CD8-positive, alpha-beta memory T cell (primary cell): Measurements from ENCODE around the gene DPP7. TPM values are rescaled to one million over a fixed set of nuclear protein-coding genes. Genes with fewer than 3 reads are reported as not detected.
A peak's percentile ranks its signal among the peaks of the same experiment; 100 is the strongest.

Experiments
- CTCF ChIA-PET: fragments of 350-600 bp; sonication (Branson Sonifier 250); formaldehyde crosslinking; loops from one replicate; lab custom pipeline; 2021; ENCODE audit warnings: antibody characterized with exemption; lab: Charles Lee
- POLR2A ChIA-PET: fragments of 350-600 bp; sonication (Branson Sonifier 250); formaldehyde crosslinking; loops from one replicate; lab custom pipeline; 2021; ENCODE audit warnings: antibody characterized with exemption; lab: Charles Lee
- DNase-seq, 5 donors: peaks; one replicate each; pipeline versions ENCODE4 v3.0.0 to v3.0.0-alpha.2; 2020 to 2022; ENCODE audit warnings: mixed read lengths in 1 of 5
- H3K27ac ChIP-seq: one replicate; pipeline ENCODE4 v1.7.0; 2013; ENCODE audit warnings: low read depth, mild to moderate bottlenecking, low read length, moderate library complexity
- H3K27me3 ChIP-seq: 2 replicates; pipeline ENCODE4 v1.7.0; 2013; ENCODE audit warnings: low read length, mild to moderate bottlenecking; ENCODE audit not compliant: insufficient read depth, poor library complexity, severe bottlenecking
- H3K36me3 ChIP-seq: 2 replicates; pipeline ENCODE4 v1.7.0; 2013; ENCODE audit warnings: mild to moderate bottlenecking, low read length, moderate library complexity; ENCODE audit not compliant: insufficient read depth
- H3K4me1 ChIP-seq: 2 replicates; pipeline ENCODE4 v1.7.0; 2013; ENCODE audit warnings: mild to moderate bottlenecking, low read length, moderate library complexity; ENCODE audit not compliant: insufficient read depth
- H3K4me3 ChIP-seq: 2 replicates; pipeline ENCODE4 v1.7.0; 2013; ENCODE audit warnings: mild to moderate bottlenecking, low read length
- H3K9me3 ChIP-seq: 2 replicates; pipeline ENCODE4 v1.7.0; 2013; ENCODE audit warnings: mild to moderate bottlenecking, low read length
- H3K27ac Mint-ChIP-seq, 8 donors: one replicate each; pipeline ENCODE4 v1.8.0; 2020 to 2021; ENCODE audit warnings: mixed read lengths in 8 of 8, mild to moderate bottlenecking in 6 of 8, inconsistent platforms in 3 of 8, moderate library complexity in 3 of 8
- H3K27me3 Mint-ChIP-seq, 2 donors: one replicate each; pipeline ENCODE4 v1.8.0; 2020 to 2021; ENCODE audit warnings: mixed read lengths in 2 of 2, mild to moderate bottlenecking in 1 of 2, moderate library complexity in 1 of 2
- H3K36me3 Mint-ChIP-seq, 3 donors: one replicate each; pipeline ENCODE4 v1.8.0; 2020 to 2021; ENCODE audit warnings: mixed read lengths in 3 of 3, inconsistent platforms in 1 of 3, mild to moderate bottlenecking in 1 of 3
- H3K4me1 Mint-ChIP-seq, 3 donors: one replicate each; pipeline ENCODE4 v1.8.0; 2020 to 2021; ENCODE audit warnings: mixed read lengths in 3 of 3, inconsistent platforms in 1 of 3, mild to moderate bottlenecking in 1 of 3
- H3K4me3 Mint-ChIP-seq, 7 donors: one replicate each; pipeline ENCODE4 v1.8.0; 2020 to 2021; ENCODE audit warnings: mixed read lengths in 7 of 7, mild to moderate bottlenecking in 6 of 7, moderate library complexity in 4 of 7, inconsistent platforms in 2 of 7
- H3K9me3 Mint-ChIP-seq, 5 donors: one replicate each; pipeline ENCODE4 v1.8.0; 2020 to 2022; ENCODE audit warnings: mixed read lengths in 5 of 5, mild to moderate bottlenecking in 3 of 5, moderate library complexity in 2 of 5, inconsistent platforms in 1 of 5
- polyA plus RNA-seq: library from polyadenylated mRNA; unstranded; fragments of 300-500 nt; fragmentation: Illumina TruSeq; gene quantifications from one replicate; pipeline ENCODE4 v1.2.3, GENCODE V29; 2021
- total RNA-seq, 2 experiments: library from RNA; stranded (reverse); gene quantifications; one replicate each; pipeline ENCODE4 v1.2.3, GENCODE V29; 2021

DPP7 gene
- total and polyA plus RNA-seq, 3 experiments from 2014 or later = 158 to 308 (median 294) TPM

DNA sequence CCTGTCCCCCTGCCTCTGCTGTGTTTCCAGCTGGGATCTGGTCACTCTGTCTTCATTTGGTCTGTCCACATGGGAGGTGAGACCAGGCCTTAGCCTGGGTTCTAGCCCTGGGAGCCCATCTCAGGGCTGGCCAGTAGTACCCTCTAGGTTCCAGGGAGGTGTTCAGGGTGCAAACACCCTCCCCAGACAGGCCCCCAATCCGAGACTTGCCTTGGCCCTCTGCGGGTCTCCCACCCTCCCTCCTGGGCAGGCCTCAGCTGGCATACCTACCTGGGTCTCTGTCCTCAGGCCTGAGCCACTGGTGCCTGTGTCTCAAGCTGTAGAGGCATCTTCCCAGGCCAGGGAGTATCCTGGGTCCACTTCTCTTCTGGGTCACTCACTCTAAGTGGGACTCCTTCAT, 43.3 kb downstream of the DPP7 start:
- H3K27ac ChIP-seq = peak overlapping the region; percentile 65
- H3K9me3 Mint-ChIP-seq = no peaks in the 10 kb centered on the region
- ChIA-PET POLR2A (interaction anchor here (1.1 to 3.1 kb wide), 3 partner anchors 15 to 170 kb away, joined by 3 to 29 read pairs (median 4); partner anchors contain the start of genes MAN1B1 and TUBB4B), CTCF (interaction anchor here (1.0 to 2.8 kb wide), 8 partner anchors 13 to 156 kb away, joined by 3 to 15 read pairs (median 6); partner anchors contain the start of genes MAN1B1 and RNF224)
- H3K4me1 Mint-ChIP-seq = peaks cover 6 to 19% (median 12%) of the 10 kb centered on the region in 3 donors
- H3K4me1 ChIP-seq = peaks cover 14% of the 10 kb centered on the region
- H3K27me3 Mint-ChIP-seq = peaks cover 3 to 4% of the 10 kb centered on the region in 2 donors
- no peak for DNase-seq
- no peaks in the 10 kb centered on the region for H3K36me3 ChIP-seq
- no peaks in the 10 kb centered on the region for H3K27me3 ChIP-seq
- no peaks in the 10 kb centered on the region for H3K36me3 Mint-ChIP-seq
- H3K4me3 Mint-ChIP-seq = peak overlapping the region; percentile 66 to 88 (median 76)
- H3K4me3 ChIP-seq = peak overlapping the region; percentile 39
- H3K27ac Mint-ChIP-seq = peak overlapping the region in 4 of 8 donors; percentile 28 to 89 (median 75)
- H3K9me3 ChIP-seq = no peaks in the 10 kb centered on the region

DNA sequence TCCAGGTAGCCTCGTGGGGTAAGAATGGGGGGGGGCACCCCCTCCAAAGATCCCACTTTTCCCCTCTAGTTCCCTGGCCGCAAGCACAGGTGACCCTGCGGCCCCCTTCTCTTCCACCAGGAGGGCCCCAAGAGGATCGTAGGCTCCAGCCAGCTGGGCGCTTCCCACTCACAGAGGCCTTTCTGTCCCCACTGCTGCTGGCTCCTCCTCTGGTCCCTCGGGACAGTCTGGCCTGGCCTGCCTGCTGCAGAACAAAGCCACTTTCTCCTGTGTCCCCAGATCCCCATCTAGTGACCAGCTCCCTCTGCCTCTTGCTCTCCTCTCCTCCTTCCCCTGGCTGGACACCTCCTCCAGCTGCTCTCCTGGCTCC, 43.6 kb downstream of the DPP7 start:
- DNase-seq = no peak
- Mint-ChIP-seq H3K27ac (peak overlapping the region in 6 of 8 donors; percentile 43 to 89 (median 75)), H3K4me3 (peak overlapping the region; percentile 66 to 88 (median 77)), H3K36me3 (no peaks in the 10 kb centered on the region), H3K4me1 (peaks cover 6 to 19% (median 12%) of the 10 kb centered on the region in 3 donors), H3K9me3 (no peaks in the 10 kb centered on the region), H3K27me3 (peaks cover 3 to 4% of the 10 kb centered on the region in 2 donors)
- H3K36me3 ChIP-seq = no peaks in the 10 kb centered on the region
- no peaks in the 10 kb centered on the region for H3K9me3 ChIP-seq
- H3K4me3 ChIP-seq = peak overlapping the region; percentile 39
- H3K27ac ChIP-seq = peak overlapping the region; percentile 65
- ChIA-PET POLR2A (interaction anchor here (0.6 to 3.1 kb wide), 5 partner anchors 15 to 221 kb away, joined by 3 to 29 read pairs (median 4); partner anchors contain the start of genes MAN1B1 and TUBB4B), CTCF (interaction anchor here (0.7 to 8.6 kb wide), 10 partner anchors 8 to 57 kb away, joined by 3 to 87 read pairs (median 8); partner anchors contain the start of genes MAN1B1 and NPDC1)
- H3K27me3 ChIP-seq = no peaks in the 10 kb centered on the region
- H3K4me1 ChIP-seq = peaks cover 14% of the 10 kb centered on the region

DNA sequence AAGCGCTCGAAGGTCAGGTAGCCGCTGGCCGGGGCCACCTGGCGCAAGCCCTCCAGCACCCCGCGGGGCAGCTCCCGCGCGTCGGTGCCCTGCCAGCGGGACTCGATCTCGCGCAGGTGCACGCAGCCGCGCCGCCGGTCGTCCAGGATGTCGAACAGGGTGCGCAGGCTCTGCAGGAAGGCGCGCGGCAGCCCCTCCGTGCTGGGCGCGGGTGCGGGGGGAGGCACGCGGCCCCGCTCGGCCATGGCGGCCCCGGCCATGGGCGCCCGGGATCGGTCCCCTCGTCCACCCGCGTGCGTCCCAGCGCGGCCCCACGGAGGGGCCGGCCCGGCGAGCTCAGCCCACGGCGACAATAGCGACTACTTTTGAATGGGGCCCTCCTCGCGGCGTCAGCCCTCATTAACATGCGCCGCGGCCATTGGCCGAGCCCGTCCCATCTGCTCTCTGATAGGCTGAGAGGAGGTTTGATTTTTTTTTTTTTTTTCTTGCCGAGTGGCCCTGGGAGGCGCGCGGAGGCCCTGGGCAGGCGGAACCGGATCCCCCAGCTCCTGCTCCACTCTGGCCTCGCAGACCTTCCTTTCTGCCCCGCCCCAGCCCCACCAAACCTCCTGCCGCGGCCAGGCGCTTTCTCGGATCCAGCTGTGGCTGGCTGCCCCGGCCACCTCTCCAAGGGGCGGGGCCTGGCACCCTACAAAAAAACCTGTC, 44.2 kb downstream of the DPP7 start, which contains the start of gene SAPCD2:
SAPCD2 (minus strand) TSS at position 357 of the 705 bp plus-strand sequence; CDS start at position 260, 97 bp downstream.
- CTCF ChIA-PET = interaction anchor here (0.7 to 8.6 kb wide), 13 partner anchors 9 to 282 kb away, joined by 3 to 87 read pairs (median 6); partner anchors contain the start of genes MAN1B1 and NPDC1
- Mint-ChIP-seq H3K36me3 (no peaks in the 10 kb centered on the region), H3K4me3 (peak within 1 kb of the TSS; percentile 66 to 88 (median 77)), H3K27me3 (peaks cover 3 to 4% of the 10 kb centered on the region in 2 donors), H3K9me3 (no peaks in the 10 kb centered on the region), H3K27ac (peak within 1 kb of the TSS in 6 of 8 donors; percentile 43 to 89 (median 75)), H3K4me1 (peaks cover 6 to 19% (median 12%) of the 10 kb centered on the region in 3 donors)
- DNase-seq = peak; percentile 80 to 91 (median 85)
- Histone ChIP-seq H3K9me3 (no peaks in the 10 kb centered on the region), H3K27me3 (no peaks in the 10 kb centered on the region), H3K36me3 (no peaks in the 10 kb centered on the region), H3K4me3 (peak within 1 kb of the TSS; percentile 39), H3K4me1 (peaks cover 14% of the 10 kb centered on the region), H3K27ac (peak within 1 kb of the TSS; percentile 65)
- POLR2A ChIA-PET = interaction anchor here (0.6 to 3.1 kb wide), 10 partner anchors 16 to 263 kb away, joined by 3 to 29 read pairs (median 4); partner anchors contain the start of genes MAN1B1, RABL6 and TUBB4B

DNA sequence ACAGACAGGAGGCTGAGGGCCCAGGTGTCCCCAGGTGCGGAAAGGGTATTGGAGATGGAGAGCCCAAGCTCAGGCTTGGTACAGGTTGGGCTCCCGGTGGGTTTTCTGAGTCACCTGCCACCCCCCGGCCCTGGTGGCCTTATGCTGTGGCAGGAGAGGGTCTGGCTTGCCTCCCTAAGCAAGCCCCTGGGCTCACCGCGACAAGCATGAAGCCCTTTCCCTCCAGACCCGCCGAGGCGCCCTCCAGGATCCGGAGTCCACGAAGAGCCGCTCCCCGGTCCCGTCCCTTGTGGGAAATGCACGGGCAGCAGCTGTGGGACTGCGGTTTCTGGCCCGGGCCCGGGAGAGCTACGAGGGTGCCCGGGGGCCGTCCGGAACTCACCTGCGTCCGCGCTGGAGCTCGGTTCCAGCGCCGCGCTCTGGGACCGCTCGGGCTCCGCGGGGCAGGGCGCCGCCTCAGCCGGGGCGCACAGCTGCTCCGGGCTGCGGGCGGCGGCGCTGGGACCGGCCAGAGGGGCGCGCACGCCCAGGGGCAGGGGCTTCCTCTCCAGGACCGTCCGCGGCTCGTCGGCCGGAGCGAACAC, 44.9 kb downstream of the DPP7 start:
- peaks cover 14% of the 10 kb centered on the region for H3K4me1 ChIP-seq
- CTCF ChIA-PET = interaction anchor here (1.1 to 8.6 kb wide), 11 partner anchors 9 to 281 kb away, joined by 3 to 87 read pairs (median 10); partner anchors contain the start of genes MAN1B1 and NPDC1
- H3K27ac ChIP-seq = no peak overlapping the region
- POLR2A ChIA-PET = interaction anchor here (0.6 to 3.1 kb wide), 8 partner anchors 16 to 262 kb away, joined by 3 to 29 read pairs (median 4); partner anchors contain the start of genes MAN1B1, RABL6 and TUBB4B
- H3K36me3 ChIP-seq = no peaks in the 10 kb centered on the region
- no peaks in the 10 kb centered on the region for H3K27me3 ChIP-seq
- Mint-ChIP-seq H3K9me3 (no peaks in the 10 kb centered on the region), H3K36me3 (no peaks in the 10 kb centered on the region), H3K27ac (no peak overlapping the region), H3K4me1 (peaks cover 6 to 19% (median 12%) of the 10 kb centered on the region in 3 donors), H3K27me3 (peaks cover 3 to 4% of the 10 kb centered on the region in 2 donors), H3K4me3 (peak overlapping the region in 3 of 7 donors; percentile 23 to 53 (median 39))
- H3K9me3 ChIP-seq = no peaks in the 10 kb centered on the region
- no peak overlapping the region for H3K4me3 ChIP-seq
- no peak for DNase-seq

DNA sequence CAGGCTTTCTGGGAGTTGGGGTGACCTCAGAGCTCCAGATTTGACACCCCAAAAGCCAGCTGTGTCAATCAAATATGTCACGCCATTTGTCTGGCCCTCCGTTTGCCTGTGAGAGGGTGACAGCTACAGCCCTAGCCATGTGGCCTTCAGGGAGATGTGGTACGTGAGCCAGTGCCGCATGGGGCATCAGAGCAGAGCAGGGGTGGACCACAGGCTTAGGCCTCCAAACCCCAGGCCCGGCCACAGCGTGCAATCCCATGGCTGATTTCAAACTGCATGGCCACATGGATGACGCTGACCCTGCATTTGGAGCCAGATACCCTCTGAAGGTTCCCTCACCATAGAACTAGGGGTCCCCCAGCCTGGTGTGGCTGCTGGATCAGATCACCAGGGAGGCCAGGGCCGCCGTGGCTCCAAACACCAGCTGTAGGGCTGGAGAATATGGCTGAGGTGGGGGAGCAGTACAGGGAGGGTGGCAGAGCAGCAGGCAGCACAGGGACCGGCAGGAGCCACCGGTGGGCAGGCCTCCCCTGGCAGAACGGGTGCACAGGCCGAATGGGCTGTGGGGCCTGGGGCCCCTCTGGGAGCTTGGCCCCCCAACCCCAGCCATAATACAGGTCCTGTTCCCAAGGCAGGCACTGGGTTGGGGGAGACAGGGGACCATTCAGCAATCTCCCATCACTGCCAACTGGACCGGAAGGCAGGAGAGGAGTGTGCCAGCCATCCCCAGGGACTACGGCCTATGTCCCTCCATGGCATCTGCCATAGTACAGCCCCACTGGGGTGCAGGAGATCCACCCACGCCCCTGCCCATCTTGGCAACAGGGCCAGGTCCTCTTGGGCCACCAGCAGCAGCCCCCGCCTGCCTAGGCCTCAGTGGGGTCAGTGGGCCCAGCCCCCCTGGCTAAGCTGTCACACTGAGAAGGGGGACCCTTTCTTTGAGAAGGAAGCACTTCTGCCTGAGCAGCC, 45.7 kb downstream of the DPP7 start:
- no peak overlapping the region for H3K27ac Mint-ChIP-seq
- peaks cover 14% of the 10 kb centered on the region for H3K4me1 ChIP-seq

DNA sequence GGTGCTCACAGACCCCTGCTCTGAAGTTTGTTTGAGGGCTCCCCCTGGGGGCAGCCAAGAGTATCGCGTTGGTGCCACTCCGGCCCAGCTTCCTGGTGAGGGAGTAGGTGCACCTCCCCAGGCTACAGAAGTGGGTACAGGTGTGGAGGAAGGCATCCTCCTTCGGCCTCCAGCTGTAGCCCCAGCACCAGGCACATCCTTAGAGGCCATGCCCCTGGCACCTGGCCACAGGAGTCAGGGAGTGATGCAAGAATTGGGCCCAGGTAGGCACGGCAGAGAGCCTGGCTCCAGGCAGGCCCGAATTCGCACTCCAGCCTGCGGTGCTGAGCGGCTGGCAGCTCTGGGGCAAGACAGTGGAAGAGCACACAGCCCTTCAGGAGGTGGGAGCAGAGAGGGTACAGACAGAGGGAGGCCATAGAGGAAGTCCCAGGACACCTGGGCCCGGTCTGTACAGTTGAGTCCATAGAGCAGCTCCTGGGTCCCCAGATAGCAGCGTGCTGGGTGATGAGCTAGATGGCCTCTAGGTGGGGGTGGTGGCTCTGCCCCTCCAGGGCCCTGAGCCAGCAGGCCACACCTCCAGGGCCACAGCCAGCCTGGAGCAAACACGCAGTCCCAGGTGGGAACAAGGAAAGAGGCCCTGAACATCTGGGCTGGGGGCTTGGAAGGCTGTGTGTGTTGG, 46.5 kb downstream of the DPP7 start:
- peak overlapping the region; percentile 5 to 78 (median 57) for H3K4me3 Mint-ChIP-seq
- H3K27me3 Mint-ChIP-seq = peaks cover 3 to 4% of the 10 kb centered on the region in 2 donors
- no peaks in the 10 kb centered on the region for H3K9me3 ChIP-seq
- peak; percentile 77 to 89 (median 85) for DNase-seq
- H3K36me3 Mint-ChIP-seq = no peaks in the 10 kb centered on the region
- H3K27ac Mint-ChIP-seq = peak overlapping the region in 5 of 8 donors; percentile 45 to 68 (median 51)
- H3K4me3 ChIP-seq = no peak overlapping the region
- H3K4me1 Mint-ChIP-seq = peaks cover 6 to 22% (median 14%) of the 10 kb centered on the region in 3 donors
- no peak overlapping the region for H3K27ac ChIP-seq
- ChIA-PET CTCF (interaction anchor here (0.6 to 8.6 kb wide), 30 partner anchors 9 to 354 kb away, joined by 3 to 87 read pairs (median 4); partner anchors contain the start of genes ABCA2, CLIC3, FUT7 and MAN1B1), POLR2A (interaction anchor here (0.7 to 1.3 kb wide), 3 partner anchors 19 to 278 kb away, joined by 3 read pairs; partner anchors contain the start of gene MAN1B1)
- H3K27me3 ChIP-seq = no peaks in the 10 kb centered on the region
- no peaks in the 10 kb centered on the region for H3K9me3 Mint-ChIP-seq
- peaks cover 14% of the 10 kb centered on the region for H3K4me1 ChIP-seq
- no peaks in the 10 kb centered on the region for H3K36me3 ChIP-seq

More for the DNA sequence above, 45.7 kb downstream of the DPP7 start:
- DNase-seq = no peak
- no peaks in the 10 kb centered on the region for H3K9me3 ChIP-seq
- H3K4me1 Mint-ChIP-seq = peaks cover 6 to 22% (median 14%) of the 10 kb centered on the region in 3 donors
- no peaks in the 10 kb centered on the region for H3K36me3 ChIP-seq
- no peak overlapping the region for H3K4me3 ChIP-seq
- ChIA-PET POLR2A (interaction anchor here (1.0 to 3.1 kb wide), 2 partner anchors 17 to 18 kb away, joined by 3 to 29 read pairs; partner anchors contain the start of gene MAN1B1), CTCF (interaction anchor here (0.7 to 8.6 kb wide), 19 partner anchors 8 to 291 kb away, joined by 3 to 87 read pairs (median 9); partner anchors contain the start of genes ABCA2, CLIC3, FUT7 and MAN1B1)
- H3K27me3 Mint-ChIP-seq = peaks cover 3 to 4% of the 10 kb centered on the region in 2 donors
- H3K36me3 Mint-ChIP-seq = no peaks in the 10 kb centered on the region
- no peaks in the 10 kb centered on the region for H3K9me3 Mint-ChIP-seq
- no peaks in the 10 kb centered on the region for H3K27me3 ChIP-seq
- H3K27ac ChIP-seq = no peak overlapping the region
- peak overlapping the region in 3 of 7 donors; percentile 23 to 53 (median 39) for H3K4me3 Mint-ChIP-seq
